ENCODE data around the gene GRM8.

DNA sequence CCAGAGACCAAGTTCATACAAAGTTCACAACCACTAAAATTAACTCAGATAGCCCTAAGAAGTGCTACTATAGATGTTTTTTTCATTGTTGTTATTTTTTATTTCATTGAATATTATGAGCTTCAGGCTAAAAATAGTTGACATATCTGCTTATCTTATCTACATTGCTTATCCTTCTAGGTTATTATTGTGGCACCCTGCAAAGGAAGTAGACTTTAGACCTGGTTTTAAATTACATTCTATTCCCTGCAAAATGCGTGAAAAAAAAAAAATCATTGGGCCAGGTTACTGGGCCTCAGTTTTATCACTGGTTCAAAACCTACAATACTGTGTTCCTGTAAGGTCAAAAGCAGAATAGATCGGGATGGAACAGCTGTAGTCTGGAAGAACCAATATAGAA lies 811.0 kb downstream of the GRM8 start:
- TF ChIP-seq SUZ12 (IDR thresholded peaks at IDR 0.05) (no peak), BHLHE40 (IDR thresholded peaks at IDR 0.05; ENCODE audit: borderline replicate concordance) (no peak)

All from HEK293T (cell line).